Measurements from ENCODE around the gene HSPA5. TPM values are rescaled to one million over a fixed set of nuclear protein-coding genes. Genes with fewer than 3 reads are reported as not detected.
"Not testable (repeated sequence)": the region's sequence is repeated elsewhere in the genome, so short reads cannot be mapped to it uniquely, and the experiment has no call there.

HSPA5 gene
- total RNA-seq, 2 experiments from 2014 or later = 276 to 280 TPM

GRCh38 chr9:125235804-125236519 lies 5.2 kb downstream of the HSPA5 start:
- Histone ChIP-seq H3K9me3 (ENCODE audit: control insufficient read depth in 1 of 2, insufficient read depth in 1 of 2, low read length in 2 of 2) (no peaks in the 10 kb centered on the region), H3K27me3 (ENCODE audit: control insufficient read depth in 1 of 2, insufficient read depth in 2 of 2, low read length in 2 of 2) (no peaks in the 10 kb centered on the region), H3K4me1 (ENCODE audit: insufficient read depth, low read length) (peaks cover 27% of the 10 kb centered on the region), H3K36me3 (ENCODE audit: insufficient read depth, low read length) (peaks cover 68% of the 10 kb centered on the region), H3K4me3 (ENCODE audit: low read length) (no peak overlapping the region), H3K27ac (ENCODE audit: low read depth in 1 of 2, low read length in 2 of 2) (no peak overlapping the region)
- no peak for DNase-seq
- Mint-ChIP-seq H3K27ac (peak overlapping the region; percentile 72), H3K4me1 (ENCODE audit: low read depth) (peaks cover 56% of the 10 kb centered on the region), H3K27me3 (no peaks in the 10 kb centered on the region), H3K9me3 (no peaks in the 10 kb centered on the region), H3K4me3 (peak overlapping the region; percentile 34), H3K36me3 (ENCODE audit: low read depth) (peaks cover 81% of the 10 kb centered on the region)
- POLR2A ChIA-PET = interaction anchor here (0.6 to 1.0 kb wide), 3 partner anchors 33 to 639 kb away, joined by 3 read pairs; no protein-coding TSS in a partner anchor
- intact Hi-C loops (cut with DNase I, micrococcal nuclease) = no loop called here
- ATAC-seq (ENCODE audit: poor library complexity) = no peak
- TF ChIP-seq CTCF (IDR thresholded peaks at IDR 0.05) = no peak
- CTCF ChIA-PET = interaction anchor here (0.8 kb wide), 1 partner anchor 20 kb away, joined by 3 read pairs; no protein-coding TSS in a partner anchor

- H3K27ac ChIP-seq (ENCODE audit: low read depth in 1 of 2, low read length in 2 of 2); ATAC-seq (ENCODE audit: poor library complexity); H3K4me3 ChIP-seq (ENCODE audit: low read length); intact Hi-C loops (cut with DNase I, micrococcal nuclease); DNase-seq; POLR2A ChIA-PET; H3K27me3 ChIP-seq (ENCODE audit: control insufficient read depth in 1 of 2, insufficient read depth in 2 of 2, low read length in 2 of 2); H3K9me3 Mint-ChIP-seq; H3K4me3 Mint-ChIP-seq; CTCF ChIA-PET; H3K9me3 ChIP-seq (ENCODE audit: control insufficient read depth in 1 of 2, insufficient read depth in 1 of 2, low read length in 2 of 2); H3K27ac Mint-ChIP-seq; H3K27me3 Mint-ChIP-seq: not testable (repeated sequence)
- Histone ChIP-seq H3K36me3 (ENCODE audit: insufficient read depth, low read length) (peaks cover 65% of the 10 kb centered on the region), H3K4me1 (ENCODE audit: insufficient read depth, low read length) (peaks cover 20% of the 10 kb centered on the region)
- Mint-ChIP-seq H3K4me1 (ENCODE audit: low read depth) (peaks cover 45% of the 10 kb centered on the region), H3K36me3 (ENCODE audit: low read depth) (peaks cover 74% of the 10 kb centered on the region)
These were observed 7.0 kb downstream of the HSPA5 start for GRCh38 chr9:125234099-125234498.

- Mint-ChIP-seq H3K9me3 (no peaks in the 10 kb centered on the region), H3K4me1 (ENCODE audit: low read depth) (peaks cover 41% of the 10 kb centered on the region), H3K4me3 (no peak overlapping the region), H3K27ac (peak overlapping the region; percentile 32), H3K27me3 (no peaks in the 10 kb centered on the region), H3K36me3 (ENCODE audit: low read depth) (peaks cover 69% of the 10 kb centered on the region)
- DNase-seq (peak in 1 of 14 experiments; percentile 10), ATAC-seq (ENCODE audit: poor library complexity) (no peak)
- H3K4me3 ChIP-seq (ENCODE audit: low read length) = no peak overlapping the region
- no peaks in the 10 kb centered on the region for H3K27me3 ChIP-seq (ENCODE audit: control insufficient read depth in 1 of 2, insufficient read depth in 2 of 2, low read length in 2 of 2)
- peaks cover 61% of the 10 kb centered on the region for H3K36me3 ChIP-seq (ENCODE audit: insufficient read depth, low read length)
- ChIA-PET POLR2A (no interaction called here), CTCF (no interaction called here)
- TF ChIP-seq CTCF (IDR thresholded peaks at IDR 0.05) = no peak
- no peaks in the 10 kb centered on the region for H3K9me3 ChIP-seq (ENCODE audit: control insufficient read depth in 1 of 2, insufficient read depth in 1 of 2, low read length in 2 of 2)
- peaks cover 16% of the 10 kb centered on the region for H3K4me1 ChIP-seq (ENCODE audit: insufficient read depth, low read length)
- H3K27ac ChIP-seq (ENCODE audit: low read depth in 1 of 2, low read length in 2 of 2) = no peak overlapping the region
- intact Hi-C loops (cut with DNase I, micrococcal nuclease) = no loop called here
These were observed 7.5 kb downstream of the HSPA5 start for GRCh38 chr9:125233678-125234077.
